ENCODE measurements around the gene RASGRP2.

The RASGRP2 gene

DNA sequence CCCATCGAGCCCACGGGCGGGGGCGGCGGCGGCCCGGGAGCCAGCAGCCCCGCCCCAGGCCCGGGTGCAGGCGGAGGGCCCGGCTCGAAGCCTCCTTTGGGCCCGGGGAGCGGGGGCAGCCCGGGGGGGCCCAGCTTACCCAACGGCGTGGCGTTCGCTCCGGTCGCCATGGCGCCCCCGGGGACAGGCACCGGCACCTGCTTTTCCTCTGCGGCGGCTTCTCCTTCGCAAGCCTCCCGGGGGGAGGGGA lies 34.2 kb upstream of the RASGRP2 start:
- no peak for DNase-seq
- in situ Hi-C loops (cut with HindIII; ENCODE audit: low pct_ligation_motif_present, low sequenced_read_pairs) = no loop called here
- peaks cover 40% of the 10 kb centered on the region for H3K36me3 ChIP-seq (replicated peaks)
- H3K27ac ChIP-seq = peak overlapping the region; percentile 94
- no peaks in the 10 kb centered on the region for H3K27me3 ChIP-seq (replicated peaks)
- TF ChIP-seq CTCF (IDR thresholded peaks at IDR 0.05; ENCODE audit: low read depth, low read length, missing control alignments) = no peak
- peak overlapping the region; percentile 74 for H3K4me3 ChIP-seq (ENCODE audit: low read depth, low read length)

DNA sequence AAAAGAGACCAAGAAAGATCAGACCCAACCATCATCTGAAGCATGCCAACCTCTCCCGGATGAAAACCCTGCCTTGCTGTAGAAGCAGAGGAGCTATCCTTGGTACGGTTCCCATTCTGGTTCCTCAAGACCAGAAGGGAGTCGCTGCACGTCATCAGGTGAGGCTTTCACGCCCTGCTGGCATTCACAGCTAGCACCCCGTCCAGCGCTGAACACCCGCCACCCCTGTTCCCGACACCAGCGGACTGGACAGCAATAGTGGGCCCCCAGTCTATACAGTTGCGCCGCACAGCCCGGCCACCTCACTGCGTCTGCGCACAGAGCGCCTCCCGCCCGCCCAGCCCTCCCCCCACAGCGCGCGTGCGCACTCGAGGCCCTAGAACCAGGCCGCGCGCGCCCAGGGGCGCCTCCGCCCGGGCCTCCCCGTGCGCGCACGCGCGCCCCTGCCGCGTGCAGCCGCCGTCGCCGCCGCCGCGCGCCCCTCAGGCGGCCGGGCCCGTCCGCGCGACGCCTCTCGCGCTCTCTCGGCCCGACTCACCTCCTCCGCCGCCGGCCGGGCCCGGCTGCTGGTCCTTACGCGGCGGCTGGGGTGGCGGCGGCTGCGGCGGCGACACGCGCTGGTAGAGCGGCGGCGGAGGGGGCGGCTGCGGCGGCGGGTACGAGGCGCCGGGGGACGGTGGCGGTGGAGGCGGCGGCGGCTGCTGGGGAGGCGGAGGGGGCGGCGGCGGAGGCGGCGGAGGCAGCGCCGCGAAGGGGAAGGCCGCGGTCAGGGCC lies 33.7 kb upstream of the RASGRP2 start:
- H3K27ac ChIP-seq = peak overlapping the region; percentile 94
- peaks cover 45% of the 10 kb centered on the region for H3K36me3 ChIP-seq (replicated peaks)
- no peak for TF ChIP-seq CTCF (IDR thresholded peaks at IDR 0.05; ENCODE audit: low read depth, low read length, missing control alignments)
- in situ Hi-C loops (cut with HindIII; ENCODE audit: low pct_ligation_motif_present, low sequenced_read_pairs) = no loop called here
- DNase-seq = peak; percentile 63
- H3K27me3 ChIP-seq (replicated peaks) = no peaks in the 10 kb centered on the region
- peak overlapping the region; percentile 89 for H3K4me3 ChIP-seq (ENCODE audit: low read depth, low read length)

DNA sequence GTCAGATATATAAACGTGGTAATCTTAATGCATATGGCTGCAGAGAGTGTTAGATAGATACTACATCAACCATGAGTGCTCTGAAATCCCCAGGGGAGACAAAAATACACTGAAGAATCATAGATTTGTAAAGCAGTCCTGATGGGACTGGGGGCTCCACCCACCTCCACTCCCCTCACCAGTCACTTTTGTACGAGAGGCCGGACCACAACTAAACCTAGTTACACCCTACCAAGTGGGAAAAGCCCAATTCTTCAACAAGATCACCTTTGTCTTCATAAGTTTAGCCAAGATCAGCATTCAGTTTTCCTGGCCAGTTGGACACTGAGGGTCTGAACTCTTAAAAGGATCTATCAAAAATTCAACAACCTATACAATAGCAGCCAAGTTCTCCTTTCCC lies 32.9 kb upstream of the RASGRP2 start:
- peaks cover 53% of the 10 kb centered on the region for H3K36me3 ChIP-seq (replicated peaks)
- no peak for TF ChIP-seq CTCF (IDR thresholded peaks at IDR 0.05; ENCODE audit: low read depth, low read length, missing control alignments)
- DNase-seq = no peak
- H3K27me3 ChIP-seq (replicated peaks) = no peaks in the 10 kb centered on the region
- in situ Hi-C loops (cut with HindIII; ENCODE audit: low pct_ligation_motif_present, low sequenced_read_pairs) = no loop called here
- H3K4me3 ChIP-seq (ENCODE audit: low read depth, low read length) = peak overlapping the region; percentile 89
- no peak overlapping the region for H3K27ac ChIP-seq

DNA sequence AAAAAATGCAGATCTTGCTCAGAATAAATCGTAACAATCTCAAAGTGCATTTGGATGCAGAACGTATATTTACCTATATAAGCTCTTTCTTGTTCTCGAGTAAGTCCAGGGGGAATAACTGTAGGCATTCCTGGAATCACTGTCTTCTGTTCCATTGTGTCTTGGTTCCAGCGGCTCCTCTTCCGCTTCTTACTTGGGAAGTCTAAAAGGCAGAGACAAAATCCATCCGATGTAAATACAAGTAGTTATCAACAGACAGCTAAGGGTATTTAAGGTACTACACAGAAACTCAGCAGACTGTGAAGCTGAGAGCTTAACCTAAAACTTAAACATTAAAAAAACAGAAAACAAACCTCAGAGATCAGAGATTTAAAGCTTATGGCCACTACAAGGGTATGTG lies 32.5 kb upstream of the RASGRP2 start:
- H3K4me3 ChIP-seq (ENCODE audit: low read depth, low read length) = peak overlapping the region; percentile 89
- no peak for DNase-seq
- H3K27ac ChIP-seq = no peak overlapping the region
- in situ Hi-C loops (cut with HindIII; ENCODE audit: low pct_ligation_motif_present, low sequenced_read_pairs) = no loop called here
- no peak for TF ChIP-seq CTCF (IDR thresholded peaks at IDR 0.05; ENCODE audit: low read depth, low read length, missing control alignments)
- no peaks in the 10 kb centered on the region for H3K27me3 ChIP-seq (replicated peaks)
- H3K36me3 ChIP-seq (replicated peaks) = peaks cover 57% of the 10 kb centered on the region

- in situ Hi-C loops (cut with HindIII; ENCODE audit: low pct_ligation_motif_present, low sequenced_read_pairs) = no loop called here
- peaks cover 80% of the 10 kb centered on the region for H3K36me3 ChIP-seq (replicated peaks)
- no peak for DNase-seq
- no peaks in the 10 kb centered on the region for H3K27me3 ChIP-seq (replicated peaks)
- no peak overlapping the region for H3K4me3 ChIP-seq (ENCODE audit: low read depth, low read length)
- H3K27ac ChIP-seq = no peak overlapping the region
- no peak for TF ChIP-seq CTCF (IDR thresholded peaks at IDR 0.05; ENCODE audit: low read depth, low read length, missing control alignments)
Measured at GRCh38 chr11:64774144-64774543, 30.2 kb upstream of the RASGRP2 start.

Measured in brain microvascular endothelial cell (primary cell).